H1 (cell line): ENCODE results near the gene RAB8B. TPM values are rescaled to one million over a fixed set of nuclear protein-coding genes. Genes with fewer than 3 reads are reported as not detected.

ENCODE experiments used
- CTCF ChIA-PET: fragments of 300-600 bp; sonication (Branson Sonifier 250); formaldehyde crosslinking; loops from one replicate; lab custom pipeline; 2021; ENCODE audit not compliant: partially characterized antibody; lab: Charles Lee
- POLR2A ChIA-PET: fragments of 300-600 bp; sonication (Branson Sonifier 250); formaldehyde crosslinking; loops from one replicate; lab custom pipeline; 2021; ENCODE audit warnings: inconsistent platforms; ENCODE audit not compliant: partially characterized antibody; lab: Charles Lee
- DNase-seq, 2 experiments: peaks; one replicate each; pipeline versions ENCODE4 v3.0.0 to v3.0.0-alpha.2; 2010 to 2022; ENCODE audit warnings: low spot score in 2 of 2, low read depth in 1 of 2, mixed read lengths in 1 of 2
- FAIRE-seq: peaks from 2 replicates; lab custom pipeline; 2011; peaks lifted over from hg19 to GRCh38; lab: Jason Lieb, UNC
- H2AFZ ChIP-seq: 2 replicates; pipeline ENCODE4 v1.8.1; 2012; ENCODE audit warnings: low read length, inconsistent platforms
- H2AK5ac ChIP-seq: 2 replicates; pipeline ENCODE4 v1.6.1; 2013; ENCODE audit warnings: low read depth, low read length
- H2BK120ac ChIP-seq: replicated peaks from 2 replicates; pipeline ENCODE3; 2013; ENCODE audit warnings: low read depth, low read length, inconsistent platforms
- H2BK12ac ChIP-seq: 2 replicates; pipeline ENCODE4 v1.6.1; 2013; ENCODE audit warnings: low read depth, low read length
- H2BK15ac ChIP-seq: 2 replicates; pipeline ENCODE4 v1.6.1; 2013; ENCODE audit warnings: low read length
- H2BK20ac ChIP-seq: 2 replicates; pipeline ENCODE4 v1.6.1; 2013; ENCODE audit warnings: low read length
- H2BK5ac ChIP-seq: 2 replicates; pipeline ENCODE4 v1.6.1; 2013; ENCODE audit warnings: low read depth, low read length
- H3K14ac ChIP-seq: 2 replicates; pipeline ENCODE4 v1.6.1; 2013; ENCODE audit warnings: inconsistent platforms; ENCODE audit not compliant: insufficient read length
- H3K18ac ChIP-seq: 2 replicates; pipeline ENCODE4 v1.6.1; 2013; ENCODE audit warnings: low read length; ENCODE audit errors: extremely low read depth
- H3K23ac ChIP-seq: 2 replicates; pipeline ENCODE4 v1.6.1; 2013; ENCODE audit warnings: inconsistent platforms; ENCODE audit not compliant: insufficient read length
- H3K23me2 ChIP-seq: 2 replicates; pipeline ENCODE4 v1.6.1; 2013; ENCODE audit warnings: low read depth, low read length
- H3K27ac ChIP-seq: 2 replicates; pipeline ENCODE4 v1.6.1; 2011; ENCODE audit warnings: low read depth, low read length, inconsistent platforms
- H3K27me3 ChIP-seq, 4 experiments: replicated peaks in 1 of 4; 1 replicate in 1 of 4; 2 replicates in 3 of 4; pipeline versions ENCODE4 v1.6.1 to v1.8.1; 2011 to 2013; ENCODE audit warnings: low read length in 3 of 4, mild to moderate bottlenecking in 3 of 4, inconsistent platforms in 2 of 4, mixed read lengths in 2 of 4, moderate library complexity in 1 of 4; ENCODE audit not compliant: control insufficient read depth in 3 of 4, insufficient read depth in 3 of 4; ENCODE audit errors: extremely low read depth in 1 of 4
- H3K36me3 ChIP-seq, 4 experiments: 2 replicates each; pipeline versions ENCODE4 v1.6.1 to v1.8.1; 2011 to 2013; ENCODE audit warnings: mild to moderate bottlenecking in 4 of 4, low read length in 3 of 4, moderate library complexity in 2 of 4, control low read depth in 1 of 4, inconsistent platforms in 1 of 4; ENCODE audit not compliant: insufficient read depth in 4 of 4, control insufficient read depth in 2 of 4
- H3K4ac ChIP-seq: replicated peaks from 2 replicates; pipeline ENCODE3; 2013; ENCODE audit warnings: low read length, low read depth, mixed read lengths, inconsistent platforms; ENCODE audit not compliant: insufficient read length
- H3K4me1 ChIP-seq, 4 experiments: replicated peaks in 1 of 4; 1 replicate in 1 of 4; 2 replicates in 3 of 4; pipeline versions ENCODE4 v1.6.1 to v1.8.1; 2011 to 2013; ENCODE audit warnings: low read length in 3 of 4, inconsistent platforms in 2 of 4, mixed read lengths in 1 of 4; ENCODE audit not compliant: insufficient read depth in 4 of 4, control insufficient read depth in 3 of 4
- H3K4me2 ChIP-seq, 2 experiments: 2 replicates each; pipeline versions ENCODE4 v1.6.1 to v1.8.1; 2011 to 2013; ENCODE audit warnings: low read depth in 2 of 2, low read length in 2 of 2, control low read depth in 1 of 2, inconsistent platforms in 1 of 2, mild to moderate bottlenecking in 1 of 2; ENCODE audit not compliant: insufficient read depth in 1 of 2
- H3K4me3 ChIP-seq, 4 experiments: fragments of 200-600, 300-600 bp in 1 of 4; sonication (generic), shearing (Covaris generic), sonication (Bioruptor Twin) in 1 of 4; 2 replicates each; pipeline versions ENCODE4 v1.5.1 to v1.8.1; 2011 to 2016; ENCODE audit warnings: low read length in 4 of 4, low read depth in 3 of 4, control low read depth in 2 of 4, inconsistent platforms in 2 of 4, mild to moderate bottlenecking in 2 of 4, mixed read lengths in 1 of 4, moderate library complexity in 1 of 4; ENCODE audit not compliant: insufficient read depth in 2 of 4; ENCODE audit errors: extremely low read depth in 1 of 4
- H3K56ac ChIP-seq: replicated peaks from 2 replicates; pipeline ENCODE3; 2013; ENCODE audit warnings: low read depth, mild to moderate bottlenecking, mixed read lengths, low read length, inconsistent platforms; ENCODE audit not compliant: insufficient read length
- H3K79me1 ChIP-seq: 2 replicates; pipeline ENCODE4 v1.6.1; 2013; ENCODE audit warnings: low read depth, low read length, control low read depth
- H3K79me2 ChIP-seq, 2 experiments: 2 replicates each; pipeline versions ENCODE4 v1.6.1 to v1.8.1; 2012 to 2013; ENCODE audit warnings: low read length in 2 of 2, mild to moderate bottlenecking in 2 of 2, inconsistent platforms in 1 of 2; ENCODE audit not compliant: insufficient read depth in 2 of 2, control insufficient read depth in 1 of 2
- H3K9ac ChIP-seq, 4 experiments: replicated peaks in 1 of 4; 1 replicate in 1 of 4; 2 replicates in 3 of 4; pipeline versions ENCODE4 v1.6.1 to v1.8.1; 2011 to 2013; ENCODE audit warnings: low read depth in 3 of 4, low read length in 3 of 4, control low read depth in 2 of 4, mild to moderate bottlenecking in 2 of 4, moderate library complexity in 2 of 4, inconsistent platforms in 1 of 4; ENCODE audit errors: extremely low read depth in 1 of 4
- H3K9me3 ChIP-seq, 2 experiments: 2 replicates each; pipeline versions ENCODE4 v1.6.1 to v1.8.1; 2012 to 2013; ENCODE audit warnings: mild to moderate bottlenecking in 2 of 2, moderate library complexity in 2 of 2, control low read depth in 1 of 2, inconsistent platforms in 1 of 2, low read depth in 1 of 2, low read length in 1 of 2, mixed read lengths in 1 of 2; ENCODE audit not compliant: insufficient read depth in 2 of 2
- H4K20me1 ChIP-seq, 2 experiments: replicated peaks in 1 of 2; 2 replicates each; pipeline versions ENCODE3 to v1.8.1; 2011 to 2013; ENCODE audit warnings: inconsistent platforms in 2 of 2, low read length in 2 of 2, mild to moderate bottlenecking in 1 of 2; ENCODE audit not compliant: insufficient read depth in 2 of 2, control insufficient read depth in 1 of 2
- H4K5ac ChIP-seq: 2 replicates; pipeline ENCODE4 v1.6.1; 2013; ENCODE audit warnings: low read length, low read depth, mixed read lengths, inconsistent platforms; ENCODE audit not compliant: insufficient read length
- H4K8ac ChIP-seq: 2 replicates; pipeline ENCODE4 v1.8.0; 2013; ENCODE audit warnings: mild to moderate bottlenecking, moderate library complexity, low read length, inconsistent platforms; ENCODE audit not compliant: insufficient read depth; ENCODE audit errors: extremely low read depth
- H4K91ac ChIP-seq: replicated peaks from 2 replicates; pipeline ENCODE3; 2013; ENCODE audit warnings: low read length, mixed read lengths, inconsistent platforms; ENCODE audit not compliant: insufficient read length
- ASH2L ChIP-seq: fragments of 200-600, 300-600 bp; sonication (generic); IDR thresholded peaks from one replicate; pipeline ENCODE4 v1.7.1; 2017; ENCODE audit warnings: low read length
- CBX8 ChIP-seq: fragments of 300-800, 300-1000 bp; sonication (generic); IDR thresholded peaks from 2 replicates; pipeline ENCODE4 v1.7.1; 2016; ENCODE audit warnings: low read depth, low read length, borderline replicate concordance
- CHD1 ChIP-seq: IDR thresholded peaks from 2 replicates; pipeline ENCODE4 v1.6.1; 2012; ENCODE audit warnings: low read depth, low read length, improper control_type of control experiment
- HDAC6 ChIP-seq: IDR thresholded peaks from one replicate; pipeline ENCODE4 v1.7.1; 2012; ENCODE audit warnings: low read depth, mild to moderate bottlenecking, inconsistent platforms, low read length, moderate library complexity
- JUND ChIP-seq: IDR thresholded peaks from 2 replicates; pipeline ENCODE4 v1.6.1; 2011; ENCODE audit warnings: mild to moderate bottlenecking, improper control_type of control experiment, low read length
- KDM1A ChIP-seq: fragments of 200-600, 300-600 bp; sonication (generic); IDR thresholded peaks from 2 replicates; pipeline ENCODE4 v1.7.1; 2016; ENCODE audit warnings: mild to moderate bottlenecking, low read length, borderline replicate concordance
- NRF1 ChIP-seq: IDR thresholded peaks from 2 replicates; pipeline ENCODE4 v1.6.1; 2011; ENCODE audit warnings: mild to moderate bottlenecking, low read depth, low read length, improper control_type of control experiment
- PHF8 ChIP-seq: fragments of 200-600 bp; sonication (generic); conservative IDR thresholded peaks from 2 replicates; pipeline ENCODE4 v1.7.1; 2012; ENCODE audit warnings: low read depth, mild to moderate bottlenecking, inconsistent platforms, low read length, moderate library complexity
- POLR2A ChIP-seq, 2 experiments: IDR thresholded peaks; 1 replicate in 1 of 2; 2 replicates in 1 of 2; pipeline ENCODE4 v1.6.1; 2011; ENCODE audit warnings: low read depth in 2 of 2, low read length in 2 of 2, mild to moderate bottlenecking in 2 of 2; ENCODE audit errors: control extremely low read depth in 1 of 2
- RFX5 ChIP-seq: IDR thresholded peaks from 2 replicates; pipeline ENCODE4 v1.6.1; 2011; ENCODE audit warnings: low read depth, low read length, improper control_type of control experiment, borderline replicate concordance
- SIX5 ChIP-seq: IDR thresholded peaks from 2 replicates; pipeline ENCODE4 v1.6.1; 2011; ENCODE audit warnings: mild to moderate bottlenecking, low read depth, low read length
- SP2 ChIP-seq: IDR thresholded peaks from 2 replicates; pipeline ENCODE4 v1.6.1; 2012; ENCODE audit warnings: mild to moderate bottlenecking, low read length, inconsistent platforms
- SP4 ChIP-seq: IDR thresholded peaks from 2 replicates; pipeline ENCODE4 v1.6.1; 2012; ENCODE audit warnings: low read length, inconsistent platforms
- WGBS, 2 experiments: shearing (Covaris generic) in 1 of 2; methylation state at CpG; one replicate each; pipeline versions ENCODE4 v1.1.6 to v1.1.7; 2013 to 2015; ENCODE audit warnings: low lambda C conversion rate in 2 of 2, mixed read lengths in 2 of 2, inconsistent platforms in 1 of 2, low coverage in 1 of 2, missing lambda C conversion rate in 1 of 2; ENCODE audit not compliant: insufficient replicate concordance in 2 of 2, insufficient coverage in 1 of 2, insufficient read length in 1 of 2; ENCODE audit errors: extremely low coverage in 1 of 2, missing lambda C conversion rate in 1 of 2; 5-methylcytosine and 5-hydroxymethylcytosine counted together
- polyA plus RNA-seq, 7 experiments: library from polyadenylated mRNA; depleted of rRNA in 3 of 7; stranded (reverse) in 5 of 7; unstranded in 2 of 7; fragments of >200 nt in 5 of 7; fragments of 200-250 nt in 2 of 7; gene quantifications; 1 replicate in 5 of 7; 2 replicates in 1 of 7; 4 replicates in 1 of 7; pipeline versions ENCODE4 v1.2.1 to v1.2.3, GENCODE V29; 2011 to 2013; ENCODE audit warnings: missing spikeins in 2 of 7, mixed read lengths in 2 of 7
- total RNA-seq: library from RNA; stranded (reverse); fragmentation: NEBNext Ultra II Directional; extraction: Animal tissue kit (Norgen Biotek cat#: 25700); gene quantifications from 2 replicates; pipeline ENCODE4 v1.2.1, GENCODE V29; 2021
- TF ChIP-seq, protein P1 (sequence below): IDR thresholded peaks from 2 replicates; pipeline ENCODE4 v1.6.1; 2012; ENCODE audit warnings: low read length, inconsistent platforms

The RAB8B gene
- total and polyA plus RNA-seq, 2 of the 8 experiments (the other 6 are each of a cell fraction or from before 2014, with no cell fraction given), result 9.5 to 47.8 TPM

DNA sequence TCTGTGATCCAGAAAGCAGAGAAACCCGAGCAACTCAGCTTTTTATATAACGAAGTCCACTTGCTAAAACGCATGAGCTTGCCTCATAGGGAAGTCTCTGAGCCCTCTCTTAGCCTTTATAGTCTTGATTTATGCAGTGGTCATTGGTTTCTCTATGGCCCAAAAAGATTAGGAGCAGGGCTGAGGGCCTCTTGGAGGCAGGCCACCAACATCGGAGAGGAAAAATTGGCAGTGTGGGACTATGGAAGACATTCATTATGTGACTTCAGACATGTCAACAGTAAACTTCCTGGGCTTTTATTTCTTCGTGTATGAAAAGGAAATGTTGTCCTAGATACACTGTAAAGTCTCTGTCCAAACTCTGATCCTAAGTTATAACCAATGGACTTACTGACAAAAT, 13.5 kb downstream of the RAB8B start:
- FAIRE-seq, result no peak
- Histone ChIP-seq H3K4me3 (no peak overlapping the region), H3K27me3 (no peaks in the 10 kb centered on the region), H3K14ac (no peak overlapping the region), H3K4me1 (peaks cover 0 to 5% (median 3%) of the 10 kb centered on the region in 4 experiments; a peak in 3 of 7 replicates), H3K9me3 (no peaks in the 10 kb centered on the region), H3K36me3 (no peaks in the 10 kb centered on the region), H2BK20ac (no peak overlapping the region), H3K79me1 (peaks cover 6% of the 10 kb centered on the region), H2BK5ac (no peak overlapping the region), H2AFZ (no peak overlapping the region), H2AK5ac (no peak overlapping the region), H2BK12ac (no peak overlapping the region), H2BK15ac (no peak overlapping the region), H3K23ac (no peak overlapping the region), H4K20me1 (peaks cover 0 to 3% of the 10 kb centered on the region in 2 experiments), H3K56ac (no peak overlapping the region), H4K91ac (no peak overlapping the region), H3K18ac (no peak overlapping the region), H3K23me2 (no peaks in the 10 kb centered on the region), H3K9ac (no peak overlapping the region), H3K79me2 (peaks cover 0 to 74% of the 10 kb centered on the region in 2 experiments; a peak in 2 of 4 replicates), H2BK120ac (no peak overlapping the region), H3K27ac (no peak overlapping the region), H4K8ac (no peak overlapping the region), H3K4ac (no peak overlapping the region), H4K5ac (no peak overlapping the region), H3K4me2 (no peak overlapping the region)
- POLR2A ChIA-PET, result interaction anchor here (0.8 kb wide), 1 partner anchor 53 kb away, joined by 3 read pairs; no protein-coding TSS in a partner anchor
- CTCF ChIA-PET, result interaction anchor here (0.8 to 2.4 kb wide), 4 partner anchors 9 to 25 kb away, joined by 3 to 11 read pairs (median 7); no protein-coding TSS in a partner anchor
- DNase-seq, result no peak
- WGBS, 2 experiments, result 82% methylated on average over 5 of the region's 5 CpGs; no CpG with 5 or more reads in 1 of the 2 experiments
- TF ChIP-seq POLR2A (IDR thresholded peaks at IDR 0.05; ENCODE audit: control extremely low read depth in 1 of 2, low read depth in 2 of 2, low read length in 2 of 2) (no peak), SP2 (no peak), SP4 (no peak), ASH2L (no peak), CHD1 (no peak), CBX8 (no peak), RFX5 (no peak), SIX5 (no peak), NRF1 (no peak), JUND (no peak), HDAC6 (no peak), KDM1A (no peak), PHF8 (no peak)
- TF ChIP-seq, protein P1, sequence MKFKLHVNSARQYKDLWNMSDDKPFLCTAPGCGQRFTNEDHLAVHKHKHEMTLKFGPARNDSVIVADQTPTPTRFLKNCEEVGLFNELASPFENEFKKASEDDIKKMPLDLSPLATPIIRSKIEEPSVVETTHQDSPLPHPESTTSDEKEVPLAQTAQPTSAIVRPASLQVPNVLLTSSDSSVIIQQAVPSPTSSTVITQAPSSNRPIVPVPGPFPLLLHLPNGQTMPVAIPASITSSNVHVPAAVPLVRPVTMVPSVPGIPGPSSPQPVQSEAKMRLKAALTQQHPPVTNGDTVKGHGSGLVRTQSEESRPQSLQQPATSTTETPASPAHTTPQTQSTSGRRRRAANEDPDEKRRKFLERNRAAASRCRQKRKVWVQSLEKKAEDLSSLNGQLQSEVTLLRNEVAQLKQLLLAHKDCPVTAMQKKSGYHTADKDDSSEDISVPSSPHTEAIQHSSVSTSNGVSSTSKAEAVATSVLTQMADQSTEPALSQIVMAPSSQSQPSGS, result no peak
